K562 (cell line): ENCODE data around the gene CORIN. TPM values are rescaled to one million over a fixed set of nuclear protein-coding genes. Genes with fewer than 3 reads are reported as not detected.

Experiments used
- ATAC-seq: fragments of 200-7000 bp; cut with Tn5 transposase; 3 replicates; pipeline ENCODE4 v1.9.1; 2020; ENCODE audit warnings: moderate library complexity
- BruUV-seq: library from RNA; stranded (reverse); fragments of 400-500 nt; replicated peaks from 2 replicates; lab custom pipeline; 2021; lab: Mats Ljungman, UMichigan
- CTCF ChIA-PET: fragments of 300-600 bp; formaldehyde crosslinking; extraction: SDS; loops from one replicate; lab custom pipeline; 2021; ENCODE audit warnings: low intra/inter-chr PET ratio; lab: Yijun Ruan, JAX
- POLR2A ChIA-PET: fragments of 300-600, 350-650 bp; sonication (Branson Sonifier 250); formaldehyde crosslinking; extraction: SDS; loops from one replicate; lab custom pipeline; 2021; ENCODE audit warnings: antibody characterized with exemption, inconsistent platforms; lab: Yijun Ruan, JAX
- DNase-seq, 4 experiments: peaks; one replicate each; pipeline versions ENCODE4 v3.0.0 to v3.0.0-alpha.2; 2011 to 2018; ENCODE audit warnings: low spot score in 3 of 4, mixed read lengths in 3 of 4; ENCODE audit errors: extremely low read depth in 1 of 4
- FAIRE-seq: peaks from 2 replicates; lab custom pipeline; 2011; peaks lifted over from hg19 to GRCh38; lab: Jason Lieb, UNC
- H2AFZ ChIP-seq: 2 replicates; pipeline ENCODE4 v1.6.0; 2011; ENCODE audit warnings: low read depth, low read length, control low read depth, inconsistent platforms
- H3K27ac ChIP-seq: fragments of 200-600 bp; 3 replicates; pipeline ENCODE4 v1.8.0; 2011; ENCODE audit warnings: low read depth, mild to moderate bottlenecking, control low read depth, inconsistent platforms, low read length, moderate library complexity, mixed read lengths; ENCODE audit errors: extremely low read depth
- H3K27me3 ChIP-seq, 2 experiments: fragments of 300-600 bp in 1 of 2; 2 replicates in 1 of 2; 3 replicates in 1 of 2; pipeline versions ENCODE4 v1.6.0 to v1.8.0; 2011; ENCODE audit warnings: inconsistent platforms in 2 of 2, low read length in 2 of 2, mild to moderate bottlenecking in 1 of 2, mixed read lengths in 1 of 2, moderate library complexity in 1 of 2; ENCODE audit not compliant: control insufficient read depth in 2 of 2, insufficient read depth in 2 of 2
- H3K36me3 ChIP-seq: fragments of 300-600 bp; 3 replicates; pipeline ENCODE4 v1.8.0; 2011; ENCODE audit warnings: mild to moderate bottlenecking, low read length, inconsistent platforms; ENCODE audit not compliant: control insufficient read depth, insufficient read depth
- H3K4me1 ChIP-seq, 2 experiments: fragments of 200-600 bp in 1 of 2; replicated peaks in 1 of 2; 2 replicates in 1 of 2; 3 replicates in 1 of 2; pipeline versions ENCODE4 v1.5.1 to v1.8.0; 2011; ENCODE audit warnings: inconsistent platforms in 2 of 2, low read length in 2 of 2, mild to moderate bottlenecking in 1 of 2, mixed read lengths in 1 of 2, moderate library complexity in 1 of 2; ENCODE audit not compliant: control insufficient read depth in 2 of 2, insufficient read depth in 2 of 2
- H3K4me2 ChIP-seq: 2 replicates; pipeline ENCODE4 v1.6.1; 2011; ENCODE audit warnings: low read length, control low read depth, inconsistent platforms, mixed read lengths; ENCODE audit not compliant: insufficient read depth
- H3K4me3 ChIP-seq: fragments of 200-600 bp; sonication (generic), shearing (Covaris generic); 2 replicates; pipeline ENCODE4 v1.5.1; 2016; ENCODE audit warnings: control low read depth, inconsistent platforms
- H3K79me2 ChIP-seq: fragments of 200-600 bp; 3 replicates; pipeline ENCODE4 v1.8.0; 2011; ENCODE audit warnings: low read length, inconsistent platforms; ENCODE audit not compliant: control insufficient read depth, insufficient read depth
- H3K9ac ChIP-seq, 2 experiments: 2 replicates each; pipeline versions ENCODE4 v1.6.0 to v1.6.1; 2011; ENCODE audit warnings: low read depth in 2 of 2, low read length in 2 of 2, control low read depth in 1 of 2, inconsistent platforms in 1 of 2, mild to moderate bottlenecking in 1 of 2, mixed read lengths in 1 of 2; ENCODE audit not compliant: insufficient read depth in 1 of 2
- H3K9me1 ChIP-seq: one replicate; pipeline ENCODE4 v1.6.0; 2011; ENCODE audit warnings: inconsistent platforms, mild to moderate bottlenecking, low read length, moderate library complexity; ENCODE audit not compliant: control insufficient read depth, insufficient read depth
- H3K9me3 ChIP-seq: replicated peaks from 2 replicates; pipeline ENCODE4 v1.5.1; 2011; ENCODE audit warnings: low read depth, low read length, inconsistent platforms; ENCODE audit not compliant: control insufficient read depth, insufficient read depth
- H4K20me1 ChIP-seq: replicated peaks from 2 replicates; pipeline ENCODE4 v1.6.1; 2011; ENCODE audit warnings: low read length, inconsistent platforms, mixed read lengths; ENCODE audit not compliant: control insufficient read depth, insufficient read depth
- AFF4 ChIP-seq: sonication (generic); formaldehyde crosslinking; IDR thresholded peaks from 2 replicates; pipeline ENCODE4 v1.8.0; 2023; ENCODE audit warnings: mild to moderate bottlenecking, missing genetic modification reagents
- ASH1L ChIP-seq: fragments of 450-650 bp; IDR thresholded peaks from 2 replicates; pipeline ENCODE4 v1.6.1; 2018; ENCODE audit warnings: borderline replicate concordance, mild to moderate bottlenecking, low read depth; ENCODE audit not compliant: partially characterized antibody
- ATF6 ChIP-seq: sonication (generic); formaldehyde crosslinking; IDR thresholded peaks from 2 replicates; pipeline ENCODE4 v1.4.0; 2020; ENCODE audit warnings: mild to moderate bottlenecking, missing genetic modification reagents
- CBX8 ChIP-seq: fragments of 200-600 bp; sonication (generic); IDR thresholded peaks from 2 replicates; pipeline ENCODE4 v1.6.1; 2012; ENCODE audit warnings: borderline replicate concordance, mixed run types, low read depth, mild to moderate bottlenecking, moderate library complexity, mixed read lengths, low read length, control low read depth, inconsistent platforms; ENCODE audit not compliant: poor library complexity, severe bottlenecking; ENCODE audit errors: extremely low read depth
- CC2D1A ChIP-seq: fragments of 450-650 bp; IDR thresholded peaks from 2 replicates; pipeline ENCODE4 v1.6.1; 2017; ENCODE audit warnings: mild to moderate bottlenecking
- EHMT2 ChIP-seq: fragments of 450-650 bp; IDR thresholded peaks from 2 replicates; pipeline ENCODE4 v1.6.1; 2018; ENCODE audit warnings: antibody characterized with exemption
- HLTF ChIP-seq: fragments of 450-650 bp; IDR thresholded peaks from 2 replicates; pipeline ENCODE4 v1.6.1; 2016
- HMGXB4 ChIP-seq: sonication (generic); formaldehyde crosslinking; IDR thresholded peaks from 2 replicates; pipeline ENCODE4 v1.8.1; 2023; ENCODE audit warnings: mild to moderate bottlenecking, missing genetic modification reagents
- KLF13 ChIP-seq: fragments of 450-650 bp; IDR thresholded peaks from 2 replicates; pipeline ENCODE4 v1.6.1; 2016; ENCODE audit warnings: missing genetic modification characterization, low read depth, mild to moderate bottlenecking, missing compliant biosample characterization, moderate library complexity, borderline replicate concordance
- TAF7 ChIP-seq: fragments of 450-650 bp; IDR thresholded peaks from 2 replicates; pipeline ENCODE4 v1.6.1; 2016; ENCODE audit warnings: missing genetic modification characterization, missing compliant biosample characterization
- TBL1XR1 ChIP-seq, 2 experiments: IDR thresholded peaks; 2 replicates each; pipeline ENCODE4 v1.6.1; 2012; ENCODE audit warnings: improper control_type of control experiment in 2 of 2, low read length in 2 of 2, mild to moderate bottlenecking in 1 of 2
- TEAD4 ChIP-seq, 2 experiments: sonication (generic) in 1 of 2; formaldehyde crosslinking in 1 of 2; IDR thresholded peaks; 2 replicates each; pipeline versions ENCODE4 v1.6.1 to v1.8.0; 2012 to 2022; ENCODE audit warnings: borderline replicate concordance in 1 of 2, inconsistent platforms in 1 of 2, low read length in 1 of 2, mild to moderate bottlenecking in 1 of 2, missing genetic modification reagents in 1 of 2
- ZNF511 ChIP-seq: sonication (generic); formaldehyde crosslinking; IDR thresholded peaks from 2 replicates; pipeline ENCODE4 v1.8.0; 2022; ENCODE audit warnings: mild to moderate bottlenecking, missing genetic modification reagents
- WGBS: fragments of 100-300 bp; shearing (Covaris generic); methylation state at CpG from one replicate; pipeline ENCODE4 v1.1.6; 2016; ENCODE audit warnings: low coverage, mixed read lengths; ENCODE audit not compliant: insufficient coverage; ENCODE audit errors: missing lambda C conversion rate; 5-methylcytosine and 5-hydroxymethylcytosine counted together
- in situ Hi-C: fragments of 300-500 bp; cut with MboI; formaldehyde crosslinking; loops from 4 replicates; pipeline ENCODE4 v1.15.0; 2018; ENCODE audit warnings: inconsistent platforms, mixed read lengths
- intact Hi-C: fragments of 100-400 bp; cut with micrococcal nuclease; formaldehyde crosslinking; loops from 2 replicates; pipeline ENCODE4 v1.14.2; 2022
- polyA plus RNA-seq, 8 experiments: library from polyadenylated mRNA; depleted of rRNA in 4 of 8; stranded (reverse) in 5 of 8; unstranded in 3 of 8; fragments of >200 nt; fragmentation: Nextera tagmentation in 2 of 8; fragmentation: Illumina TruSeq in 1 of 8; extraction: Ambion mirVana in 2 of 8; extraction: Trizol in 1 of 8; gene quantifications; 2 replicates each; pipeline versions ENCODE4 v1.2.1 to v1.2.3, GENCODE V29; 2011 to 2014; ENCODE audit warnings: inconsistent platforms in 1 of 8, missing spikeins in 1 of 8
- total RNA-seq, 7 experiments: library from RNA; depleted of rRNA in 6 of 7; stranded (reverse); fragments of >200 nt in 6 of 7; fragmentation: Illumina TruSeq in 2 of 7; extraction: Trizol in 2 of 7; gene quantifications; 2 replicates each; pipeline versions ENCODE4 v1.2.1 to v1.2.3, GENCODE V29; 2011 to 2021; ENCODE audit warnings: low replicate concordance in 1 of 7

Gene CORIN
- total and polyA plus RNA-seq, 9 of the 15 experiments (the other 6 are each of a cell fraction or from before 2014, with no cell fraction given): 0.04 to 0.31 (median 0.08) TPM; not detected in 4

- no peak for TF ChIP-seq AFF4
- TF ChIP-seq TEAD4 (IDR thresholded peaks at IDR 0.05; ENCODE audit: low read length): no peak
- no peak for TF ChIP-seq TEAD4 (CRISPR knock-in tag; IDR thresholded peaks at IDR 0.05; ENCODE audit: borderline replicate concordance)
Observed at GRCh38 chr4:47621181-47621580, 216.7 kb downstream of the CORIN start (continued).

GRCh38 chr4:47619691-47620090 is 218.2 kb downstream of the CORIN start:
- in situ Hi-C loops: no loop called here
- Histone ChIP-seq H3K4me1 (no peaks in the 10 kb centered on the region), H3K4me2 (no peak overlapping the region), H4K20me1 (no peaks in the 10 kb centered on the region), H3K9me1 (no peaks in the 10 kb centered on the region), H3K9me3 (no peaks in the 10 kb centered on the region), H3K4me3 (no peak overlapping the region), H3K79me2 (no peaks in the 10 kb centered on the region), H3K27ac (no peak overlapping the region), H3K27me3 (no peaks in the 10 kb centered on the region), H3K9ac (no peak overlapping the region), H2AFZ (no peak overlapping the region), H3K36me3 (no peaks in the 10 kb centered on the region)
- CTCF ChIA-PET: no interaction called here
- no peak for DNase-seq
- intact Hi-C loops: no loop called here
- WGBS: 0% methylated on average over 2 of the region's 2 CpGs
- no peak for ATAC-seq
- POLR2A ChIA-PET: no interaction called here
- BruUV-seq: no TSS peak
- FAIRE-seq: no peak
- TF ChIP-seq CC2D1A (no peak), HLTF (no peak), ATF6 (CRISPR knock-in tag) (no peak), ASH1L (no peak), KLF13 (tag) (no peak), HMGXB4 (CRISPR knock-in tag) (no peak), ZNF511 (no peak), CBX8 (no peak), TBL1XR1 (IDR thresholded peaks at IDR 0.05; ENCODE audit: low read length in 2 of 2) (no peak), EHMT2 (no peak), TAF7 (tag) (no peak)
